ENCODE data around the gene TBC1D24.

DNA sequence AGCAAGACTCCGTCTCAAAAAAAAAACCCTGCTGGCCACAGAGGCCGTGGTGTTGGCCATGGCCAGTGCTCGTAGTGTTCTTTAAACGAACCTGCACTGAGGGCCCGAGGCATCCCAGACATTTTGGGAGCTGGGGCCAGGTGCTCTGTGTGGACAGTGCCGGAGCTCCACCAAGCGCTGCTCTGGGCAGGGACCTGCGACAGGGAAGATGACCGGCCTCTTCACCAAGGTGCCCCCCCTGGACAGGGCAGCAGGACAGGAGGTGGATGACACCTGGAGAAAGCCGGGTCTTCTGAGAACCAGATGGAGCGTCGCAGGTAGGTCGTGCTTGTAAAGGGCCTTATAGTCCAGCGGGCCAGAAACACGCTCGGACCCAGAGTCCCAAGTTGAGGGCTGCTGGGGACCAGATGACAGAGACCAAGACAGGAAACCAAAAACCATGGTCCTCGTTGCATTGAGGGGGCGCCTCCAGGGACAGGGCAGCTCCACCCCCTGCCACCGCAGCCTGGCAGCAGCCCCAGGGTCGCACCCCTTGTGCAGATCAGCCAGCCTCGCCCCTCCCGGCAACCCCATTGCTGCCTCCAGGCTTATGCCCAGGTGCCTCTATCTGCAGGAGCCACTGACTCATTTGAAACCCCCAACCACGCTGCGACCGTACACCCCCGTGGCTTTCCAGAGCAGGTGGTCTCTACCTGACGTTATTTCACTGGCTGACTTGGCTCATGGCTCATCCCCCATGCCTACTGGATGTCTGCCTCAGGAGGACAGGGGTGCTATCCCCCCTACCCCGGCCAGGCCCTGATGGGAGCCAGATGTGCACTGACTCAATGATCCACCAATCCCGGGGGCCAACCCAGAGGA is 8.0 kb upstream of the TBC1D24 start:
- TF ChIP-seq, protein P1, sequence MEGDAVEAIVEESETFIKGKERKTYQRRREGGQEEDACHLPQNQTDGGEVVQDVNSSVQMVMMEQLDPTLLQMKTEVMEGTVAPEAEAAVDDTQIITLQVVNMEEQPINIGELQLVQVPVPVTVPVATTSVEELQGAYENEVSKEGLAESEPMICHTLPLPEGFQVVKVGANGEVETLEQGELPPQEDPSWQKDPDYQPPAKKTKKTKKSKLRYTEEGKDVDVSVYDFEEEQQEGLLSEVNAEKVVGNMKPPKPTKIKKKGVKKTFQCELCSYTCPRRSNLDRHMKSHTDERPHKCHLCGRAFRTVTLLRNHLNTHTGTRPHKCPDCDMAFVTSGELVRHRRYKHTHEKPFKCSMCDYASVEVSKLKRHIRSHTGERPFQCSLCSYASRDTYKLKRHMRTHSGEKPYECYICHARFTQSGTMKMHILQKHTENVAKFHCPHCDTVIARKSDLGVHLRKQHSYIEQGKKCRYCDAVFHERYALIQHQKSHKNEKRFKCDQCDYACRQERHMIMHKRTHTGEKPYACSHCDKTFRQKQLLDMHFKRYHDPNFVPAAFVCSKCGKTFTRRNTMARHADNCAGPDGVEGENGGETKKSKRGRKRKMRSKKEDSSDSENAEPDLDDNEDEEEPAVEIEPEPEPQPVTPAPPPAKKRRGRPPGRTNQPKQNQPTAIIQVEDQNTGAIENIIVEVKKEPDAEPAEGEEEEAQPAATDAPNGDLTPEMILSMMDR (IDR thresholded peaks at IDR 0.05), result no peak
- TF ChIP-seq POLR2A (IDR thresholded peaks at IDR 0.05), result no peak
